GM12864 (cell line): ENCODE data around the gene CUL9.

Experiments used
- DNase-seq: peaks from one replicate; pipeline ENCODE4 v3.0.0-alpha.2; 2011; ENCODE audit warnings: low read depth
- H3K4me3 ChIP-seq: 2 replicates; pipeline ENCODE4 v1.5.1; 2011; ENCODE audit warnings: mild to moderate bottlenecking, low read depth, low read length, control low read depth
- TF ChIP-seq, protein P1 (sequence below): IDR thresholded peaks from 2 replicates; pipeline ENCODE4 v1.5.1; 2011; ENCODE audit warnings: low read depth, mild to moderate bottlenecking, moderate library complexity, low read length, control low read depth, inconsistent platforms; ENCODE audit errors: missing control alignments

Gene CUL9

DNA sequence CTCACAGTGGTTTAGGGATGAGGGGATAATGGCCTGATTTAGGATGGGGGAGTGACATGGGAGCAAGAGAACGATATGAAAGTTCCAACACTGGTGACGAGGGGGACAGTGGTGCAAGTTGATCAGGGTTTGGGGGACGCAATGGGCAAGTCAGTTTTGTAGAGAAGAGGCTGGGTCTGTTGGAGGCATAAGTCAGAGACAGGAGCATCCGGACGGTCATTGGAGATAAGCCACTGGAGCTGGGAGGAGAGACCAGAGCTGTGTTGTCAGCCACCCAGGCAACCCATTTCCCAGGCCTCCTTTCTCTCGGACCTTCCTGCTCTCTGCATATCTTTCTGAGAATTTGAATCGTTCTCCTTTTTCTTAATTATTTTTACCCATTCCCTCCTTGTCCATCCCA is 37.8 kb downstream of the CUL9 start:
- H3K4me3 ChIP-seq: no peak overlapping the region
- TF ChIP-seq, protein P1, sequence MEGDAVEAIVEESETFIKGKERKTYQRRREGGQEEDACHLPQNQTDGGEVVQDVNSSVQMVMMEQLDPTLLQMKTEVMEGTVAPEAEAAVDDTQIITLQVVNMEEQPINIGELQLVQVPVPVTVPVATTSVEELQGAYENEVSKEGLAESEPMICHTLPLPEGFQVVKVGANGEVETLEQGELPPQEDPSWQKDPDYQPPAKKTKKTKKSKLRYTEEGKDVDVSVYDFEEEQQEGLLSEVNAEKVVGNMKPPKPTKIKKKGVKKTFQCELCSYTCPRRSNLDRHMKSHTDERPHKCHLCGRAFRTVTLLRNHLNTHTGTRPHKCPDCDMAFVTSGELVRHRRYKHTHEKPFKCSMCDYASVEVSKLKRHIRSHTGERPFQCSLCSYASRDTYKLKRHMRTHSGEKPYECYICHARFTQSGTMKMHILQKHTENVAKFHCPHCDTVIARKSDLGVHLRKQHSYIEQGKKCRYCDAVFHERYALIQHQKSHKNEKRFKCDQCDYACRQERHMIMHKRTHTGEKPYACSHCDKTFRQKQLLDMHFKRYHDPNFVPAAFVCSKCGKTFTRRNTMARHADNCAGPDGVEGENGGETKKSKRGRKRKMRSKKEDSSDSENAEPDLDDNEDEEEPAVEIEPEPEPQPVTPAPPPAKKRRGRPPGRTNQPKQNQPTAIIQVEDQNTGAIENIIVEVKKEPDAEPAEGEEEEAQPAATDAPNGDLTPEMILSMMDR: no peak
- no peak for DNase-seq

- TF ChIP-seq, protein P1: no peak
- no peak overlapping the region for H3K4me3 ChIP-seq
- DNase-seq: no peak
Measured at GRCh38 chr6:43220439-43220951, 38.5 kb downstream of the CUL9 start.

DNA sequence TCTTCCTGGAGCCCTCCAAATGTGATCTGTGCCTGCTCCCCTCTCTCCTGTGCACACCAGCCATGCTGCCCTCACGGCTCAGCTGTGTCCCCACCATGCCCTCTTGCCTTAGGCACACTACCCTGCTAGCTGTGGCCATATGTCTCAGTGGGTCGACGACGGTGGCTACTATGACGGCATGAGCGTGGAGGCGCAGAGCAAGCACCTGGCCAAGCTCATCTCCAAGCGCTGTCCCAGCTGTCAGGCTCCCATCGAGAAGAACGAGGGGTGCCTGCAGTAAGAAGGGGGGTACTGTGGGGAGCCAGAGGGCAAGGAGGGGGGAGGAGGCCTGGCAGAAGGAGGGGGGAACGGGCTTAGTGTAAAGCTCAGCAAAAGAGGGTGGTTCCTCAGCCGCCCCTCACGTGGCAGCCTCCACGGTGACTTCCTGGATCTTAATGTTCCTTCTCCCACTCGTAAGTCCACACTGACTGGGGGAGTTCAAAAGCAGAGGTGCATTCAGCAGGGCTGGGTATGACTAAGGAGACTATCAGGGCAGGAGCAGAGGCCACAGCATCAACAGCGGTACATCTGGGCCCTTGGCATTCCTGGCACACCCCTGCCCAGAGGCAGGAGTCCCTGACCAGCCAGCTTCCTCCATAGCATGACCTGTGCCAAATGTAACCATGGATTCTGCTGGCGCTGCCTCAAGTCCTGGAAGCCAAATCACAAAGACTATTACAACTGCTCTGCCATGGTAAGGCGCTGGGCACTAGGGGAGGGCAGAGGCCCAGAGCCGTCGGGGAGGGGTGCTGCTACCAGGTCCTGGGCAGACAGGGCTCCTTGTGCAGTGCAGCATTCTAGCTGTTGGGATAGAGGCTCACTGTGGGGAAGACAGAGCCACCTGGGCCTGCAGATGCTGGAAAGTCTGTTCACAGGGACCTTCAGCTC is 39.3 kb downstream of the CUL9 start:
- H3K4me3 ChIP-seq: no peak overlapping the region
- TF ChIP-seq, protein P1: no peak
- DNase-seq: no peak

DNA sequence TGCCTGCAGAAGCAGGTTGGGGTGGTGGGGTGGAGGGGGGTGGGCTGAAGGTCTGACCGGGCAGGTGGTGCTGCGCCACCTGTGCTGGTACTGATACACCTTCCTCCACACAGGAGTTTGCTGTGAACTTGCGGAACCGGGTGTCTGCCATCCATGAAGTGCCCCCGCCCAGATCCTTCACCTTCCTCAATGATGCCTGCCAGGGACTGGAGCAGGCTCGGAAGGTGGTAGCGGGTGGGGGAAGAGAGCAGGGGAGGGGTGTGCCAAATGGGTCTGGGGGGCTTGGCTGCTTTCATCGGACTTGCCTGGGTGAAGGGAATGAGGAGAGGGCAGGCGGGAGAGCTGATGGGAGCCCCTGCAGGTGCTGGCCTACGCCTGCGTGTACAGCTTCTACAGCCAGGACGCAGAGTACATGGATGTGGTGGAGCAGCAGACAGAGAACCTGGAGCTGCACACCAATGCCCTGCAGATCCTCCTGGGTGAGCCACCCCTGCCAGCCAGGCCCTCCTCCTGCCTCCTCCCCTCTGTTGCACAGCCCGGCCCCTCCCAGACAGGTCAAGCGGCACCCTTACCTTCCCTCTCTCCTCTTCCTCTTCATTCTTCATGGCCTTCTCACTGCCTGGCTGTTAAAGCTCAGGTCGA is 40.5 kb downstream of the CUL9 start:
- no peak for DNase-seq
- TF ChIP-seq, protein P1: no peak
- no peak overlapping the region for H3K4me3 ChIP-seq

GRCh38 chr6:43223175-43223574 is 41.2 kb downstream of the CUL9 start:
- TF ChIP-seq, protein P1: no peak
- DNase-seq: no peak
- H3K4me3 ChIP-seq: no peak overlapping the region

DNA sequence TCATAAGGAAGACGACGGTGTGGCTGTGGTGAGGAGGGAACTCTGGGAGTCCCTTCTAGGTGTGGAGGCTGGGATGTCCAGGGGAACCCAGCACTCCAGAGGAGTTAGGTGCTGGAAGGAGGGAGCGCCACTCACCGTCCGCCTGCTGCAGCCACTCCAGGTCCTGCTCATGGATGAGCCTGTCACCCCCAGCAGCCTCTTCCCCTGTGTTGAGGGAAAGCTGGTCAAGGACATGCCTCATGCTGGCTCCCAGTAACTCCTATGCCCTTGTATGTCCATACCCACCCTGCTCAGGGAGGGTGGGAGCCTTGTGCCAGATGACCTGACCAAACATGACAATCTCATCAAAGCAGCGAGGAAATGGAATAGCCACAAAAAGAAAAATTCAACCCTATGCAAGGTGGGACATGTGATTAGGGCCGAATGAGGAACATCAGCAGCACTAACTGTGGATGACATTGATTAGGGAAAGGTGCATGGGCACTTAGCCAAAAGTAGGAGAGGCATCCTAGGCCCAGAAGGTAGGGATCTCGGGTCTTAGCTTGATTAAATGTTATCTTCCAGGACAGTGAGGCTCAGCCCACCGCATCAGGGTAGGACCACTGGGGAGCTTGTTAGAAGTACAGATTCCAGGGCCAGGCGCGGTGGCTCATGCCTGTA is 44.3 kb downstream of the CUL9 start:
- H3K4me3 ChIP-seq: no peak overlapping the region
- no peak for DNase-seq
- TF ChIP-seq, protein P1: no peak
